HepG2 (cell line): Measurements from ENCODE around the gene MYADML2. TPM values are rescaled to one million over a fixed set of nuclear protein-coding genes. Genes with fewer than 3 reads are reported as not detected.

Experiments
- ARID2 ChIP-seq: sonication (generic); formaldehyde crosslinking; IDR thresholded peaks from 2 replicates; pipeline ENCODE4 v1.8.1; 2022; ENCODE audit warnings: mild to moderate bottlenecking, missing genetic modification reagents, borderline replicate concordance
- ATF2 ChIP-seq: sonication (generic); formaldehyde crosslinking; IDR thresholded peaks from 2 replicates; pipeline ENCODE4 v1.4.0; 2020; ENCODE audit warnings: missing genetic modification reagents
- BCL6 ChIP-seq: IDR thresholded peaks from 2 replicates; pipeline ENCODE4 v1.6.1; 2016; ENCODE audit warnings: missing genetic modification reagents, missing compliant biosample characterization
- CAMTA2 ChIP-seq: sonication (generic); formaldehyde crosslinking; IDR thresholded peaks from 2 replicates; pipeline ENCODE4 v1.4.0; 2020; ENCODE audit warnings: mild to moderate bottlenecking, missing genetic modification reagents, borderline replicate concordance
- CEBPG ChIP-seq: IDR thresholded peaks from 2 replicates; pipeline ENCODE4 v1.6.1; 2016
- CREM ChIP-seq, 2 experiments: sonication (generic) in 1 of 2; formaldehyde crosslinking in 1 of 2; IDR thresholded peaks; 2 replicates each; pipeline versions ENCODE4 v1.4.0 to v1.6.1; 2016 to 2020; ENCODE audit warnings: antibody characterized with exemption in 1 of 2, mild to moderate bottlenecking in 1 of 2, missing genetic modification reagents in 1 of 2
- FOXM1 ChIP-seq: sonication (generic); formaldehyde crosslinking; IDR thresholded peaks from 2 replicates; pipeline ENCODE4 v1.5.0; 2020; ENCODE audit warnings: missing genetic modification reagents
- HIC2 ChIP-seq: sonication (generic); formaldehyde crosslinking; IDR thresholded peaks from 2 replicates; pipeline ENCODE4 v1.9.0; 2022; ENCODE audit warnings: low read depth, missing genetic modification reagents
- IKZF4 ChIP-seq: sonication (generic); formaldehyde crosslinking; IDR thresholded peaks from 2 replicates; pipeline ENCODE4 v1.5.1; 2020; ENCODE audit warnings: borderline replicate concordance, mild to moderate bottlenecking, low read depth, missing genetic modification reagents; ENCODE audit errors: not compliant biosample characterization
- JDP2 ChIP-seq: sonication (generic); formaldehyde crosslinking; IDR thresholded peaks from 2 replicates; pipeline ENCODE4 v1.8.1; 2022; ENCODE audit warnings: missing genetic modification reagents, borderline replicate concordance
- MAFF ChIP-seq: IDR thresholded peaks from 2 replicates; pipeline ENCODE4 v1.6.1; 2011; ENCODE audit warnings: low read depth, low read length, improper control_type of control experiment
- MTF2 ChIP-seq: sonication (generic); formaldehyde crosslinking; IDR thresholded peaks from 2 replicates; pipeline ENCODE4 v1.5.0; 2020; ENCODE audit warnings: missing genetic modification reagents, borderline replicate concordance
- PITX1 ChIP-seq: sonication (generic); formaldehyde crosslinking; IDR thresholded peaks from 2 replicates; pipeline ENCODE4 v1.5.1; 2020; ENCODE audit warnings: mild to moderate bottlenecking, missing genetic modification reagents
- SKI ChIP-seq: fragments of 450-650 bp; IDR thresholded peaks from one replicate; pipeline ENCODE4 v1.6.1; 2018; ENCODE audit warnings: mild to moderate bottlenecking; ENCODE audit not compliant: partially characterized antibody
- SSRP1 ChIP-seq: IDR thresholded peaks from 2 replicates; pipeline ENCODE4 v1.6.1; 2016; ENCODE audit warnings: control low read depth
- THAP8 ChIP-seq: sonication (generic); formaldehyde crosslinking; IDR thresholded peaks from 2 replicates; pipeline ENCODE4 v1.5.1; 2020; ENCODE audit warnings: missing genetic modification reagents, mild to moderate bottlenecking, borderline replicate concordance
- XBP1 ChIP-seq: sonication (generic); formaldehyde crosslinking; IDR thresholded peaks from 2 replicates; pipeline ENCODE4 v1.5.0; 2020; ENCODE audit warnings: missing genetic modification reagents
- ZBTB33 ChIP-seq: sonication (generic); formaldehyde crosslinking; IDR thresholded peaks from 2 replicates; pipeline ENCODE4 v1.4.0; 2020; ENCODE audit warnings: missing genetic modification reagents
- ZNF235 ChIP-seq: sonication (generic); formaldehyde crosslinking; IDR thresholded peaks from 2 replicates; pipeline ENCODE4 v1.8.1; 2023; ENCODE audit warnings: mild to moderate bottlenecking, missing genetic modification reagents, borderline replicate concordance
- ZNF326 ChIP-seq: sonication (generic); formaldehyde crosslinking; IDR thresholded peaks from 2 replicates; pipeline ENCODE4 v1.4.0; 2020; ENCODE audit warnings: missing genetic modification reagents, borderline replicate concordance
- ZNF496 ChIP-seq: sonication (generic); formaldehyde crosslinking; IDR thresholded peaks from 2 replicates; pipeline ENCODE4 v1.8.1; 2023; ENCODE audit warnings: mild to moderate bottlenecking, moderate library complexity, missing genetic modification reagents; ENCODE audit not compliant: insufficient replicate concordance
- ZNF703 ChIP-seq: sonication (generic); formaldehyde crosslinking; IDR thresholded peaks from 2 replicates; pipeline ENCODE4 v1.5.1; 2020; ENCODE audit warnings: missing genetic modification reagents, mild to moderate bottlenecking, moderate library complexity, borderline replicate concordance
- ZNF724P ChIP-seq: sonication (generic); formaldehyde crosslinking; IDR thresholded peaks from 2 replicates; pipeline ENCODE4 v1.8.0; 2022; ENCODE audit warnings: missing genetic modification reagents, borderline replicate concordance
- ZNF773 ChIP-seq: sonication (generic); formaldehyde crosslinking; IDR thresholded peaks from 2 replicates; pipeline ENCODE4 v1.4.0; 2020; ENCODE audit warnings: missing genetic modification reagents, borderline replicate concordance
- polyA plus RNA-seq, 8 experiments: library from polyadenylated mRNA; depleted of rRNA in 3 of 8; stranded (reverse) in 7 of 8; unstranded in 1 of 8; fragments of >200 nt; fragmentation: Illumina TruSeq in 4 of 8; extraction: Trizol in 4 of 8; gene quantifications; 2 replicates each; pipeline versions ENCODE4 v1.2.1 to v1.2.3, GENCODE V29; 2011 to 2016; ENCODE audit warnings: low read depth in 4 of 8, missing spikeins in 1 of 8, mixed read lengths in 1 of 8; ENCODE audit not compliant: insufficient read depth in 1 of 8
- total RNA-seq, 5 experiments: library from RNA; depleted of rRNA; stranded (reverse); fragments of >200 nt; fragmentation: Illumina TruSeq; extraction: Trizol; gene quantifications; 2 replicates each; pipeline ENCODE4 v1.2.3, GENCODE V29; 2016; ENCODE audit warnings: low read depth in 1 of 5

Gene MYADML2
- total and polyA plus RNA-seq, 2 of the 13 experiments (the other 11 are each of a cell fraction or from before 2014, with no cell fraction given): not detected

GRCh38 chr17:81926451-81927151, 20.4 kb downstream of the MYADML2 start (continued):
- TF ChIP-seq ZNF703 (CRISPR knock-in tag) (peak; percentile 27; the same call in 1 of the 2 replicates), ZBTB33 (CRISPR knock-in tag) (no peak), JDP2 (CRISPR knock-in tag) (no peak; the same call in 1 of the 2 replicates), ZNF326 (no peak), THAP8 (CRISPR knock-in tag) (no peak), ZNF235 (CRISPR knock-in tag) (no peak), FOXM1 (CRISPR knock-in tag) (no peak), MAFF (peak; percentile 94), ZNF724P (CRISPR knock-in tag) (no peak), SKI (no peak), ZNF773 (no peak), ATF2 (CRISPR knock-in tag) (peak; percentile 62; the same call in 1 of the 2 replicates), SSRP1 (CRISPR knock-in tag) (no peak), CAMTA2 (CRISPR knock-in tag) (peak; percentile 74; the same call in 1 of the 2 replicates), HIC2 (no peak; the same call in 1 of the 2 replicates), PITX1 (CRISPR knock-in tag) (no peak), CEBPG (no peak), ZNF496 (CRISPR knock-in tag) (no peak), IKZF4 (CRISPR knock-in tag) (no peak), ARID2 (CRISPR knock-in tag) (0 out of 2 replicates have a peak, but pooled peaks have one; percentile 53), CREM (IDR thresholded peaks at IDR 0.05) (peak; percentile 54; the same call in 1 of the 2 replicates), CREM (CRISPR knock-in tag; IDR thresholded peaks at IDR 0.05) (no peak), XBP1 (CRISPR knock-in tag) (no peak), BCL6 (no peak; the same call in 1 of the 2 replicates), MTF2 (CRISPR knock-in tag) (no peak)
